GM18951 (cell line): ENCODE results near the gene IL17B.

Experiments
- POLR2A ChIP-seq: IDR thresholded peaks from 4 replicates; pipeline ENCODE4 v1.6.1; 2011; ENCODE audit warnings: mild to moderate bottlenecking; ENCODE audit not compliant: insufficient read length, insufficient read depth; ENCODE audit errors: extremely low read depth
- in situ Hi-C: fragments of 300-500 bp; cut with MboI; formaldehyde crosslinking; loops from one replicate; pipeline ENCODE4 v1.12.0; 2022; ENCODE audit warnings: low sequenced_read_pairs, mixed read lengths, inconsistent platforms; ENCODE audit not compliant: unreplicated experiment

Gene IL17B

GRCh38 chr5:149340920-149341319 lies 38.2 kb downstream of the IL17B start:
- no peak for TF ChIP-seq POLR2A
- in situ Hi-C loops, result no loop called here

- in situ Hi-C loops, result no loop called here
Measured at GRCh38 chr5:149338364-149338763, 40.7 kb downstream of the IL17B start.

GRCh38 chr5:149337736-149338135 lies 41.4 kb downstream of the IL17B start:
- in situ Hi-C loops, result no loop called here
- no peak for TF ChIP-seq POLR2A

More at GRCh38 chr5:149338364-149338763, 40.7 kb downstream of the IL17B start:
- TF ChIP-seq POLR2A, result no peak

- in situ Hi-C loops, result no loop called here
- no peak for TF ChIP-seq POLR2A
Measured at GRCh38 chr5:149333711-149334443, 45.2 kb downstream of the IL17B start.

- in situ Hi-C loops, result no loop called here
Measured at GRCh38 chr5:149328177-149328576, 50.9 kb downstream of the IL17B start.

GRCh38 chr5:149326611-149327010 lies 52.5 kb downstream of the IL17B start:
- no peak for TF ChIP-seq POLR2A

More at GRCh38 chr5:149328177-149328576, 50.9 kb downstream of the IL17B start:
- no peak for TF ChIP-seq POLR2A

GRCh38 chr5:149325894-149326293 lies 53.2 kb downstream of the IL17B start:
- in situ Hi-C loops, result no loop called here
- TF ChIP-seq POLR2A, result no peak

More at GRCh38 chr5:149326611-149327010, 52.5 kb downstream of the IL17B start:
- in situ Hi-C loops, result no loop called here

GRCh38 chr5:149325166-149325735 lies 53.8 kb downstream of the IL17B start:
- TF ChIP-seq POLR2A, result no peak
- in situ Hi-C loops, result no loop called here

GRCh38 chr5:149324641-149325040 lies 54.5 kb downstream of the IL17B start:
- in situ Hi-C loops, result no loop called here

More at GRCh38 chr5:149324641-149325040, 54.5 kb downstream of the IL17B start:
- no peak for TF ChIP-seq POLR2A
